Measurements from ENCODE around the gene HMCN2.

Gene HMCN2

GRCh38 chr9:130407916-130408663, 142.5 kb downstream of the HMCN2 start:
- DNase-seq (ENCODE audit: low read depth in 2 of 2, low spot score in 1 of 2): no peak

GRCh38 chr9:130408669-130409068, 143.1 kb downstream of the HMCN2 start:
- no peak for DNase-seq (ENCODE audit: low read depth in 2 of 2, low spot score in 1 of 2)

GRCh38 chr9:130409246-130409645, 143.7 kb downstream of the HMCN2 start:
- no peak for DNase-seq (ENCODE audit: low read depth in 2 of 2, low spot score in 1 of 2)

GRCh38 chr9:130410443-130410842, 144.9 kb downstream of the HMCN2 start:
- DNase-seq (ENCODE audit: low read depth in 2 of 2, low spot score in 1 of 2): no peak

GRCh38 chr9:130411566-130411915, 146.0 kb downstream of the HMCN2 start:
- no peak for DNase-seq (ENCODE audit: low read depth in 2 of 2, low spot score in 1 of 2)

GRCh38 chr9:130414081-130414731, 148.6 kb downstream of the HMCN2 start:
- DNase-seq (ENCODE audit: low read depth in 2 of 2, low spot score in 1 of 2): no peak

GRCh38 chr9:130414910-130415746, 149.6 kb downstream of the HMCN2 start:
- no peak for DNase-seq (ENCODE audit: low read depth in 2 of 2, low spot score in 1 of 2)

- DNase-seq (ENCODE audit: low read depth in 2 of 2, low spot score in 1 of 2): no peak
Observed at GRCh38 chr9:130417602-130418001, 152.0 kb downstream of the HMCN2 start.

GRCh38 chr9:130418776-130419175, 153.2 kb downstream of the HMCN2 start:
- no peak for DNase-seq (ENCODE audit: low read depth in 2 of 2, low spot score in 1 of 2)

GRCh38 chr9:130419521-130420035, 154.0 kb downstream of the HMCN2 start:
- no peak for DNase-seq (ENCODE audit: low read depth in 2 of 2, low spot score in 1 of 2)

- DNase-seq (ENCODE audit: low read depth in 2 of 2, low spot score in 1 of 2): no peak
Observed at GRCh38 chr9:130421154-130421801, 155.7 kb downstream of the HMCN2 start.

GRCh38 chr9:130421802-130422276, 156.3 kb downstream of the HMCN2 start:
- DNase-seq (ENCODE audit: low read depth in 2 of 2, low spot score in 1 of 2): no peak

GRCh38 chr9:130422546-130422945, 157.0 kb downstream of the HMCN2 start:
- DNase-seq (ENCODE audit: low read depth in 2 of 2, low spot score in 1 of 2): no peak

- no peak for DNase-seq (ENCODE audit: low read depth in 2 of 2, low spot score in 1 of 2)
Observed at GRCh38 chr9:130423272-130423671, 157.7 kb downstream of the HMCN2 start.

- DNase-seq (ENCODE audit: low read depth in 2 of 2, low spot score in 1 of 2): no peak
Observed at GRCh38 chr9:130424595-130425454, 159.3 kb downstream of the HMCN2 start.

- DNase-seq (ENCODE audit: low read depth in 2 of 2, low spot score in 1 of 2): no peak
Observed at GRCh38 chr9:130425741-130426466, 160.3 kb downstream of the HMCN2 start.

- DNase-seq (ENCODE audit: low read depth in 2 of 2, low spot score in 1 of 2): no peak
Observed at GRCh38 chr9:130426467-130426773, 160.9 kb downstream of the HMCN2 start.

GRCh38 chr9:130426883-130427282, 161.3 kb downstream of the HMCN2 start:
- DNase-seq (ENCODE audit: low read depth in 2 of 2, low spot score in 1 of 2): no peak

- DNase-seq (ENCODE audit: low read depth in 2 of 2, low spot score in 1 of 2): no peak
Observed at GRCh38 chr9:130427326-130427725, 161.8 kb downstream of the HMCN2 start.

Measured in stimulated activated CD8-positive, alpha-beta memory T cell treated with anti-CD3 and anti-CD28 coated beads, Interleukin-4, amount 100 ng/mL, for 1 hour (primary cell).